OCI-LY7 (cell line): ENCODE measurements around the gene RNF144B. TPM values are rescaled to one million over a fixed set of nuclear protein-coding genes. Genes with fewer than 3 reads are reported as not detected.
"Not testable (repeated sequence)": the region's sequence is repeated elsewhere in the genome, so short reads cannot be mapped to it uniquely, and the experiment has no call there.

ENCODE experiments used
- BruUV-seq: library from RNA; stranded (reverse); fragments of 400-500 nt; replicated peaks from 2 replicates; lab custom pipeline; 2021; lab: Mats Ljungman, UMichigan
- CTCF ChIA-PET: fragments of 300-600 bp; sonication (Branson Sonifier 250); formaldehyde crosslinking; loops from one replicate; lab custom pipeline; 2022; ENCODE audit warnings: antibody characterized with exemption; ENCODE audit not compliant: unreplicated experiment; lab: Charles Lee
- POLR2A ChIA-PET: fragments of 300-600 bp; sonication (Branson Sonifier 250); formaldehyde crosslinking; loops from one replicate; lab custom pipeline; 2022; ENCODE audit warnings: antibody characterized with exemption; lab: Charles Lee
- DNase-seq: peaks from one replicate; pipeline ENCODE4 v3.0.0-alpha.2; 2015; ENCODE audit warnings: low spot score
- H2AFZ ChIP-seq: fragments of 200-600 bp; sonication (generic), shearing (Covaris generic); 2 replicates; pipeline ENCODE4 v1.6.1; 2014; ENCODE audit warnings: mild to moderate bottlenecking, antibody characterized with exemption, low read length, moderate library complexity
- H3K27ac ChIP-seq: fragments of 200-600 bp; sonication (generic); 2 replicates; pipeline ENCODE4 v1.5.1; 2014; ENCODE audit warnings: mixed run types, low read depth, mild to moderate bottlenecking, moderate library complexity, low read length, inconsistent platforms; ENCODE audit not compliant: poor library complexity, severe bottlenecking
- H3K36me3 ChIP-seq: fragments of 200-600 bp; sonication (generic); 2 replicates; pipeline ENCODE4 v1.6.1; 2014; ENCODE audit warnings: mild to moderate bottlenecking, antibody characterized with exemption, low read length, moderate library complexity, mixed read lengths; ENCODE audit not compliant: insufficient read depth
- H3K4me1 ChIP-seq: fragments of 200-600 bp; sonication (generic); 2 replicates; pipeline ENCODE4 v1.5.1; 2014; ENCODE audit warnings: mild to moderate bottlenecking, low read length; ENCODE audit not compliant: insufficient read depth, poor library complexity, severe bottlenecking
- H3K4me2 ChIP-seq: fragments of 200-600 bp; sonication (generic); 2 replicates; pipeline ENCODE4 v1.6.1; 2014; ENCODE audit warnings: mild to moderate bottlenecking, low read length
- H3K4me3 ChIP-seq: fragments of 200-600 bp; sonication (generic); 2 replicates; pipeline ENCODE4 v1.5.1; 2014; ENCODE audit warnings: mild to moderate bottlenecking, low read depth, low read length; ENCODE audit not compliant: poor library complexity, severe bottlenecking
- H3K79me2 ChIP-seq: fragments of 200-600 bp; sonication (generic); 2 replicates; pipeline ENCODE4 v1.6.1; 2016; ENCODE audit warnings: low read depth, mild to moderate bottlenecking, low read length, moderate library complexity, mixed read lengths; ENCODE audit not compliant: insufficient read depth
- H3K9me2 ChIP-seq: fragments of 200-600 bp; sonication (generic); 2 replicates; pipeline ENCODE4 v1.6.1; 2016; ENCODE audit warnings: mild to moderate bottlenecking, low read length, mixed read lengths; ENCODE audit not compliant: insufficient read depth
- H3K9me3 ChIP-seq: fragments of 200-600 bp; sonication (generic); 2 replicates; pipeline ENCODE4 v1.6.1; 2014; ENCODE audit warnings: mild to moderate bottlenecking, mixed run types, low read length, mixed read lengths
- H4K20me1 ChIP-seq: fragments of 200-600 bp; sonication (generic); 2 replicates; pipeline ENCODE4 v1.6.1; 2014; ENCODE audit warnings: mild to moderate bottlenecking, antibody characterized with exemption, low read length, moderate library complexity, mixed read lengths; ENCODE audit not compliant: insufficient read depth
- EZH2phosphoT487 ChIP-seq: fragments of 200-600 bp; sonication (generic); IDR thresholded peaks from 2 replicates; pipeline ENCODE4 v1.6.1; 2018; ENCODE audit warnings: low read depth, borderline replicate concordance, mild to moderate bottlenecking, mixed run types, antibody characterized with exemption, low read length, moderate library complexity, mixed read lengths
- intact Hi-C: fragments of 100-400 bp; cut with micrococcal nuclease; formaldehyde crosslinking; loops from one replicate; pipeline ENCODE4 v1.10.0; 2022; ENCODE audit not compliant: unreplicated experiment
- total RNA-seq, 2 experiments: library from RNA; depleted of rRNA in 1 of 2; stranded (reverse); fragments of >200 nt in 1 of 2; shearing (Covaris generic) in 1 of 2; gene quantifications; 2 replicates each; pipeline ENCODE4 v1.2.3, GENCODE V29; 2014 to 2022
- TF ChIP-seq, protein P1 (sequence below): fragments of 200-600 bp; sonication (generic); conservative IDR thresholded peaks from 2 replicates; pipeline ENCODE4 v1.5.1; 2014; ENCODE audit warnings: mild to moderate bottlenecking, antibody characterized with exemption, low read length, moderate library complexity, mixed read lengths

Gene RNF144B
- total RNA-seq, 2 experiments from 2014 or later = 83.4 to 151 TPM

- TF ChIP-seq EZH2phosphoT487 = no peak
- TF ChIP-seq, protein P1, sequence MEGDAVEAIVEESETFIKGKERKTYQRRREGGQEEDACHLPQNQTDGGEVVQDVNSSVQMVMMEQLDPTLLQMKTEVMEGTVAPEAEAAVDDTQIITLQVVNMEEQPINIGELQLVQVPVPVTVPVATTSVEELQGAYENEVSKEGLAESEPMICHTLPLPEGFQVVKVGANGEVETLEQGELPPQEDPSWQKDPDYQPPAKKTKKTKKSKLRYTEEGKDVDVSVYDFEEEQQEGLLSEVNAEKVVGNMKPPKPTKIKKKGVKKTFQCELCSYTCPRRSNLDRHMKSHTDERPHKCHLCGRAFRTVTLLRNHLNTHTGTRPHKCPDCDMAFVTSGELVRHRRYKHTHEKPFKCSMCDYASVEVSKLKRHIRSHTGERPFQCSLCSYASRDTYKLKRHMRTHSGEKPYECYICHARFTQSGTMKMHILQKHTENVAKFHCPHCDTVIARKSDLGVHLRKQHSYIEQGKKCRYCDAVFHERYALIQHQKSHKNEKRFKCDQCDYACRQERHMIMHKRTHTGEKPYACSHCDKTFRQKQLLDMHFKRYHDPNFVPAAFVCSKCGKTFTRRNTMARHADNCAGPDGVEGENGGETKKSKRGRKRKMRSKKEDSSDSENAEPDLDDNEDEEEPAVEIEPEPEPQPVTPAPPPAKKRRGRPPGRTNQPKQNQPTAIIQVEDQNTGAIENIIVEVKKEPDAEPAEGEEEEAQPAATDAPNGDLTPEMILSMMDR = no peak
- H3K4me1 ChIP-seq = peaks cover 86% of the 10 kb centered on the region
- no peak for DNase-seq
- no peak overlapping the region for H2AFZ ChIP-seq
- H3K36me3 ChIP-seq = peaks cover 93% of the 10 kb centered on the region
- H3K79me2 ChIP-seq = peaks cover 94% of the 10 kb centered on the region
- H4K20me1 ChIP-seq = peaks cover 27% of the 10 kb centered on the region; the same call in 1 of the 2 replicates
- H3K9me3 ChIP-seq = no peaks in the 10 kb centered on the region
- H3K4me2 ChIP-seq = no peak overlapping the region
- intact Hi-C loops = no loop called here
- H3K27ac ChIP-seq = peak overlapping the region; percentile 24
- H3K9me2 ChIP-seq = no peaks in the 10 kb centered on the region
- H3K4me3 ChIP-seq = no peak overlapping the region
- no TSS peak for BruUV-seq
- CTCF ChIA-PET = no interaction called here
- POLR2A ChIA-PET = interaction anchor here (0.9 to 1.7 kb wide), 7 partner anchors 9 to 104 kb away, joined by 3 to 8 read pairs (median 5); partner anchors contain the start of gene RNF144B
These were observed 10.6 kb downstream of the RNF144B start for GRCh38 chr6:18397701-18398100.

DNA sequence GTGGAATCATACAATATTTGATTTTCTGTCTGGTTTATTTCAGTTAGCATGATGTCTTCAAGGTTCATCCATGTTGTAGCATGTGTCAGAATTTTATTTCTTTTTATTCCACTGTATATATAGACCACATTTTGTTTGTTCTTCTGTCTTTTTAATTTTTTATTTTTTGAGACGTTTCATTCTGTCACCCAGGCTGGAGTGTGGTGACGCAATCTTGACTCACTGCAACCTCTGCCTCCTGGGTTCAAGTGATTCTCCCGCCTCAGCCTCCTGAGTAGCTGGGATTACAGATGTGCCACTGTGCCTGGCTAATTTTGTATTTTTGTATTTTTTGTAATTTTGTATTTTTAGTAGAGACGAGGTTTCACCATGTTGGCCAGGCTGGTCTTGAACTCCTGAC, 11.1 kb downstream of the RNF144B start:
- DNase-seq, BruUV-seq, H2AFZ ChIP-seq, H3K27ac ChIP-seq, H3K4me2 ChIP-seq, H3K9me2 ChIP-seq, H3K9me3 ChIP-seq, CTCF ChIA-PET, H3K4me3 ChIP-seq, intact Hi-C loops: not testable (repeated sequence)
- peaks cover 80% of the 10 kb centered on the region for H3K4me1 ChIP-seq
- H4K20me1 ChIP-seq = peaks cover 25% of the 10 kb centered on the region; the same call in 1 of the 2 replicates
- peaks cover 94% of the 10 kb centered on the region for H3K79me2 ChIP-seq
- peaks cover 94% of the 10 kb centered on the region for H3K36me3 ChIP-seq
- POLR2A ChIA-PET = interaction anchor here (1.2 to 2.3 kb wide), 6 partner anchors 37 to 104 kb away, joined by 3 to 8 read pairs (median 6); no protein-coding TSS in a partner anchor

DNA sequence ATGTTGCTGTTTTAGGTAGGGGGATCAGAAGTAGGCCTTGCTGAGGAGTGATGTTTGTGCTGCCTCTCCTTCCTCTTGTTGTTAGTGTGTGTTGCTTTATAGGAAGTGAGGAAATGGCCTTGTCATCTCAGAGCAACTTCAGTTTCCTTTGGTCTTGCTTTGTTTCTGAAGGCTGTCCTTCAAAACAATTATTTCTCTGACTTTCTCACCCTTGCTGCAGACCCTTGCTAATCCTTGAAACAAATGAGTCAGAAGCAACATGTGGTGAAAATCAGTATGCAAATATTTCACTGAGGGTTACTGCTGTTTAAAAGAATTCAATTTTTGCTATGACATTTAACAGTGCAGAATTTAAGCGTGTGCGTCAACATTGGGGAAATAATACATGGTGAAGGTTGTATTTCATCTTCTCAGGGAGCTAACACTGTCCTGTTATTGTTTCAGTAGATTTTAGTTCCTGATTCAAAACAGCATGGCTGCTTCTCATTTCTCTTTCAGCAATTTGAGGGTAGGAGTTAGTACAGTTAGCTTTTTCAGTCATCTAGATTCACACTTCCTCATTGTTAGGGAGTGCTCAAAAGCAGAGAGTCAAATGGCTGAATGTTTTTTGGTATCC, 13.8 kb downstream of the RNF144B start:
- CTCF ChIA-PET = no interaction called here
- Histone ChIP-seq H3K79me2 (peaks cover 94% of the 10 kb centered on the region), H3K36me3 (peaks cover 93% of the 10 kb centered on the region), H3K9me2 (no peaks in the 10 kb centered on the region), H3K27ac (peak overlapping the region; percentile 56), H3K4me2 (peak overlapping the region; percentile 46; the same call in 1 of the 2 replicates), H3K4me3 (no peak overlapping the region), H3K4me1 (peaks cover 53% of the 10 kb centered on the region), H3K9me3 (no peaks in the 10 kb centered on the region), H2AFZ (no peak overlapping the region), H4K20me1 (peaks cover 21% of the 10 kb centered on the region; the same call in 1 of the 2 replicates)
- intact Hi-C loops = no loop called here
- no TSS peak for BruUV-seq
- peak; percentile 42 for DNase-seq
- no peak for TF ChIP-seq EZH2phosphoT487
- TF ChIP-seq, protein P1 = no peak
- POLR2A ChIA-PET = interaction anchor here (0.6 to 2.8 kb wide), 5 partner anchors 12 to 77 kb away, joined by 3 to 35 read pairs (median 4); partner anchors contain the start of gene RNF144B

GRCh38 chr6:18404965-18405364, 17.8 kb downstream of the RNF144B start:
- intact Hi-C loops, H3K9me3 ChIP-seq, H3K4me2 ChIP-seq, H2AFZ ChIP-seq, H3K9me2 ChIP-seq, BruUV-seq, CTCF ChIA-PET, DNase-seq, H3K4me3 ChIP-seq, H3K27ac ChIP-seq: not testable (repeated sequence)
- peaks cover 92% of the 10 kb centered on the region for H3K36me3 ChIP-seq
- H3K4me1 ChIP-seq = peaks cover 31% of the 10 kb centered on the region
- H3K79me2 ChIP-seq = peaks cover 94% of the 10 kb centered on the region
- POLR2A ChIA-PET = interaction anchor here (1.6 kb wide), 1 partner anchor 8 kb away, joined by 4 read pairs; no protein-coding TSS in a partner anchor
- peaks cover 24% of the 10 kb centered on the region; the same call in 1 of the 2 replicates for H4K20me1 ChIP-seq
